Measurements from ENCODE around the gene ACAP1.

GRCh38 chr17:7321466-7321865 lies 14.9 kb upstream of the ACAP1 start:
- no peak for TF ChIP-seq ZNF565 (CRISPR knock-in tag; conservative IDR thresholded peaks at IDR 0.05; ENCODE audit: low read depth)
- no peak for TF ChIP-seq ARNTL (CRISPR knock-in tag; IDR thresholded peaks at IDR 0.05; ENCODE audit: borderline replicate concordance, low read depth)

Measured in SK-N-SH treated with all-trans-retinoic acid at 6 μM for 48 hours (cell line).